K562 (cell line): ENCODE measurements around the gene PTPRG. TPM values are rescaled to one million over a fixed set of nuclear protein-coding genes. Genes with fewer than 3 reads are reported as not detected.

ENCODE experiments used
- ATAC-seq: fragments of 200-7000 bp; cut with Tn5 transposase; 3 replicates; pipeline ENCODE4 v1.9.1; 2020; ENCODE audit warnings: moderate library complexity
- BruUV-seq: library from RNA; stranded (reverse); fragments of 400-500 nt; replicated peaks from 2 replicates; lab custom pipeline; 2021; lab: Mats Ljungman, UMichigan
- CTCF ChIA-PET: fragments of 300-600 bp; formaldehyde crosslinking; extraction: SDS; loops from one replicate; lab custom pipeline; 2021; ENCODE audit warnings: low intra/inter-chr PET ratio; lab: Yijun Ruan, JAX
- POLR2A ChIA-PET: fragments of 300-600, 350-650 bp; sonication (Branson Sonifier 250); formaldehyde crosslinking; extraction: SDS; loops from one replicate; lab custom pipeline; 2021; ENCODE audit warnings: antibody characterized with exemption, inconsistent platforms; lab: Yijun Ruan, JAX
- DNase-seq, 4 experiments: peaks; one replicate each; pipeline versions ENCODE4 v3.0.0 to v3.0.0-alpha.2; 2011 to 2018; ENCODE audit warnings: low spot score in 3 of 4, mixed read lengths in 3 of 4; ENCODE audit errors: extremely low read depth in 1 of 4
- FAIRE-seq: peaks from 2 replicates; lab custom pipeline; 2011; peaks lifted over from hg19 to GRCh38; lab: Jason Lieb, UNC
- H2AFZ ChIP-seq: 2 replicates; pipeline ENCODE4 v1.6.0; 2011; ENCODE audit warnings: low read depth, low read length, control low read depth, inconsistent platforms
- H3K27ac ChIP-seq: fragments of 200-600 bp; 3 replicates; pipeline ENCODE4 v1.8.0; 2011; ENCODE audit warnings: low read depth, mild to moderate bottlenecking, control low read depth, inconsistent platforms, low read length, moderate library complexity, mixed read lengths; ENCODE audit errors: extremely low read depth
- H3K27me3 ChIP-seq, 2 experiments: fragments of 300-600 bp in 1 of 2; 2 replicates in 1 of 2; 3 replicates in 1 of 2; pipeline versions ENCODE4 v1.6.0 to v1.8.0; 2011; ENCODE audit warnings: inconsistent platforms in 2 of 2, low read length in 2 of 2, mild to moderate bottlenecking in 1 of 2, mixed read lengths in 1 of 2, moderate library complexity in 1 of 2; ENCODE audit not compliant: control insufficient read depth in 2 of 2, insufficient read depth in 2 of 2
- H3K36me3 ChIP-seq: fragments of 300-600 bp; 3 replicates; pipeline ENCODE4 v1.8.0; 2011; ENCODE audit warnings: mild to moderate bottlenecking, low read length, inconsistent platforms; ENCODE audit not compliant: control insufficient read depth, insufficient read depth
- H3K4me1 ChIP-seq, 2 experiments: fragments of 200-600 bp in 1 of 2; replicated peaks in 1 of 2; 2 replicates in 1 of 2; 3 replicates in 1 of 2; pipeline versions ENCODE4 v1.5.1 to v1.8.0; 2011; ENCODE audit warnings: inconsistent platforms in 2 of 2, low read length in 2 of 2, mild to moderate bottlenecking in 1 of 2, mixed read lengths in 1 of 2, moderate library complexity in 1 of 2; ENCODE audit not compliant: control insufficient read depth in 2 of 2, insufficient read depth in 2 of 2
- H3K4me2 ChIP-seq: 2 replicates; pipeline ENCODE4 v1.6.1; 2011; ENCODE audit warnings: low read length, control low read depth, inconsistent platforms, mixed read lengths; ENCODE audit not compliant: insufficient read depth
- H3K4me3 ChIP-seq: fragments of 200-600 bp; sonication (generic), shearing (Covaris generic); 2 replicates; pipeline ENCODE4 v1.5.1; 2016; ENCODE audit warnings: control low read depth, inconsistent platforms
- H3K79me2 ChIP-seq: fragments of 200-600 bp; 3 replicates; pipeline ENCODE4 v1.8.0; 2011; ENCODE audit warnings: low read length, inconsistent platforms; ENCODE audit not compliant: control insufficient read depth, insufficient read depth
- H3K9ac ChIP-seq, 2 experiments: 2 replicates each; pipeline versions ENCODE4 v1.6.0 to v1.6.1; 2011; ENCODE audit warnings: low read depth in 2 of 2, low read length in 2 of 2, control low read depth in 1 of 2, inconsistent platforms in 1 of 2, mild to moderate bottlenecking in 1 of 2, mixed read lengths in 1 of 2; ENCODE audit not compliant: insufficient read depth in 1 of 2
- H3K9me1 ChIP-seq: one replicate; pipeline ENCODE4 v1.6.0; 2011; ENCODE audit warnings: inconsistent platforms, mild to moderate bottlenecking, low read length, moderate library complexity; ENCODE audit not compliant: control insufficient read depth, insufficient read depth
- H3K9me3 ChIP-seq: replicated peaks from 2 replicates; pipeline ENCODE4 v1.5.1; 2011; ENCODE audit warnings: low read depth, low read length, inconsistent platforms; ENCODE audit not compliant: control insufficient read depth, insufficient read depth
- H4K20me1 ChIP-seq: replicated peaks from 2 replicates; pipeline ENCODE4 v1.6.1; 2011; ENCODE audit warnings: low read length, inconsistent platforms, mixed read lengths; ENCODE audit not compliant: control insufficient read depth, insufficient read depth
- ATF1 ChIP-seq, 2 experiments: fragments of 450-650 bp in 1 of 2; IDR thresholded peaks; 2 replicates each; pipeline ENCODE4 v1.6.1; 2016; ENCODE audit warnings: missing compliant biosample characterization in 1 of 2, missing genetic modification characterization in 1 of 2
- HNRNPH1 ChIP-seq: fragments of 200-400 bp; formaldehyde crosslinking; optimal IDR thresholded peaks from 2 replicates; pipeline ENCODE3; 2017; ENCODE audit warnings: low read depth, mild to moderate bottlenecking, low read length, moderate library complexity
- KAT2B ChIP-seq: IDR thresholded peaks from one replicate; pipeline ENCODE4 v1.6.1; 2012; ENCODE audit warnings: low read depth, mild to moderate bottlenecking, control low read depth, inconsistent platforms, low read length, moderate library complexity
- KLF16 ChIP-seq: IDR thresholded peaks from 2 replicates; pipeline ENCODE4 v1.6.1; 2016; ENCODE audit warnings: antibody characterized with exemption
- MEF2D ChIP-seq: conservative IDR thresholded peaks from 2 replicates; pipeline ENCODE4 v1.6.1; 2016; ENCODE audit warnings: low read depth, missing genetic modification characterization, missing compliant biosample characterization
- MYNN ChIP-seq, 2 experiments: sonication (generic); formaldehyde crosslinking in 1 of 2; IDR thresholded peaks; 2 replicates each; pipeline versions ENCODE4 v1.5.0 to v1.6.1; 2016 to 2020; ENCODE audit warnings: antibody characterized with exemption in 1 of 2, missing genetic modification reagents in 1 of 2
- POLR2G ChIP-seq: fragments of 200-400 bp; formaldehyde crosslinking; IDR thresholded peaks from 2 replicates; pipeline ENCODE4 v1.6.1; 2017; ENCODE audit warnings: low read depth, mild to moderate bottlenecking, antibody characterized with exemption, low read length, moderate library complexity
- RBM17 ChIP-seq: fragments of 200-400 bp; formaldehyde crosslinking; IDR thresholded peaks from 2 replicates; pipeline ENCODE4 v1.6.1; 2017; ENCODE audit warnings: low read depth, mild to moderate bottlenecking, low read length, borderline replicate concordance
- SMAD2 ChIP-seq: fragments of 150-350 bp; IDR thresholded peaks from 2 replicates; pipeline ENCODE4 v1.6.1; 2014; ENCODE audit warnings: low read depth, mild to moderate bottlenecking, low read length
- ZBTB17 ChIP-seq: fragments of 450-650 bp; formaldehyde crosslinking; IDR thresholded peaks from 2 replicates; pipeline ENCODE4 v1.4.0; 2020; ENCODE audit warnings: mild to moderate bottlenecking
- ZNF586 ChIP-seq: fragments of 450-650 bp; formaldehyde crosslinking; conservative IDR thresholded peaks from 2 replicates; pipeline ENCODE4 v1.4.0; 2020; ENCODE audit warnings: mild to moderate bottlenecking, moderate library complexity
- ZNF76 ChIP-seq: fragments of 250-450 bp; sonication (Bioruptor Pico); IDR thresholded peaks from 2 replicates; pipeline ENCODE4 v1.4.0; 2020; ENCODE audit warnings: mild to moderate bottlenecking, moderate library complexity, borderline replicate concordance
- whole genome bisulfite sequencing: fragments of 100-300 bp; shearing (Covaris generic); methylation state at CpG from one replicate; pipeline ENCODE4 v1.1.6; 2016; ENCODE audit warnings: low coverage, mixed read lengths; ENCODE audit not compliant: insufficient coverage; ENCODE audit errors: missing lambda C conversion rate; 5-methylcytosine and 5-hydroxymethylcytosine counted together
- in situ Hi-C: fragments of 300-500 bp; cut with MboI; formaldehyde crosslinking; loops from 4 replicates; pipeline ENCODE4 v1.15.0; 2018; ENCODE audit warnings: inconsistent platforms, mixed read lengths
- intact Hi-C: fragments of 100-400 bp; cut with micrococcal nuclease; formaldehyde crosslinking; loops from 2 replicates; pipeline ENCODE4 v1.14.2; 2022
- polyA plus RNA-seq, 8 experiments: library from polyadenylated mRNA; depleted of rRNA in 4 of 8; stranded (reverse) in 5 of 8; unstranded in 3 of 8; fragments of >200 nt; fragmentation: Nextera tagmentation in 2 of 8; fragmentation: Illumina TruSeq in 1 of 8; extraction: Ambion mirVana in 2 of 8; extraction: Trizol in 1 of 8; gene quantifications; 2 replicates each; pipeline versions ENCODE4 v1.2.1 to v1.2.3, GENCODE V29; 2011 to 2014; ENCODE audit warnings: inconsistent platforms in 1 of 8, missing spikeins in 1 of 8
- total RNA-seq, 7 experiments: library from RNA; depleted of rRNA in 6 of 7; stranded (reverse); fragments of >200 nt in 6 of 7; fragmentation: Illumina TruSeq in 2 of 7; extraction: Trizol in 2 of 7; gene quantifications; 2 replicates each; pipeline versions ENCODE4 v1.2.1 to v1.2.3, GENCODE V29; 2011 to 2021; ENCODE audit warnings: low replicate concordance in 1 of 7
- TF ChIP-seq, protein P1 (sequence below), 2 experiments: fragments of 200-800 bp in 1 of 2; sonication (Bioruptor generic) in 1 of 2; sonication (generic) in 1 of 2; formaldehyde crosslinking in 1 of 2; IDR thresholded peaks in 1 of 2; conservative IDR thresholded peaks in 1 of 2; 2 replicates each; pipeline versions ENCODE4 v1.5.0 to v1.6.1; 2016 to 2020; ENCODE audit warnings: missing compliant biosample characterization in 1 of 2, missing genetic modification characterization in 1 of 2, missing genetic modification reagents in 1 of 2
- TF ChIP-seq, protein P2 (sequence below): fragments of 450-650 bp; formaldehyde crosslinking; IDR thresholded peaks from 2 replicates; pipeline ENCODE4 v1.4.0; 2022; ENCODE audit warnings: mild to moderate bottlenecking, moderate library complexity
- TF ChIP-seq, protein P3 (sequence below): sonication (generic); formaldehyde crosslinking; IDR thresholded peaks from 2 replicates; pipeline ENCODE4 v1.8.0; 2023; ENCODE audit warnings: mild to moderate bottlenecking, missing genetic modification reagents
- TF ChIP-seq, protein P4 (sequence below): sonication (generic); formaldehyde crosslinking; IDR thresholded peaks from 2 replicates; pipeline ENCODE4 v1.8.0; 2022; ENCODE audit warnings: missing genetic modification reagents, mild to moderate bottlenecking, borderline replicate concordance
- TF ChIP-seq, protein P5 (sequence below), 2 experiments: fragments of 450-650 bp; IDR thresholded peaks; 2 replicates each; pipeline ENCODE4 v1.6.1; 2016

PTPRG gene
- total and polyA plus RNA-seq, 9 of the 15 experiments (the other 6 are each of a cell fraction or from before 2014, with no cell fraction given) = 0.16 TPM; not detected in 8

DNA sequence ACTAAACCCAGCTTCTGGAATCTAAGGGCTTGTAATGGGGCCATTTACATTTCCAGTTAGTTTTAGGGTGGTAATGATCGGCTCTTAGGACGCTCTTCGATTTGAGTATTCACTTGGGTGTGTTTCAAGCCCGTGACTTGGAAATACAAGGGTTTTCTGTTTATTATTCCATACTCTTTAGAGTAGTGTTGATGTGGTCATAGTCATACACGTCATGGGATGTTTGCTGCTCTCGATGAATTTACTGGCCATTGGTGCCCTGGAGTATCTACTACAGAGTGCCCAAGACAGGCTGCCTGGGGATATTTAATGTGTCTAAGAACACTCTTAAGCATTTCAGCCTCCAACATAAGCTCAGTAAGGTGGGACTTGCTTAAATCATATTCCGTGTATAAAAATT lies 64.1 kb downstream of the PTPRG start:
- in situ Hi-C loops (no loop called here), intact Hi-C loops (no loop called here)
- no peaks in the 10 kb centered on the region for H3K4me1 ChIP-seq
- POLR2A ChIA-PET = no interaction called here
- no peak overlapping the region for H3K4me3 ChIP-seq
- H3K36me3 ChIP-seq = no peaks in the 10 kb centered on the region
- H3K27ac ChIP-seq = no peak overlapping the region
- no TSS peak for BruUV-seq
- H3K27me3 ChIP-seq = no peaks in the 10 kb centered on the region
- FAIRE-seq (no peak), DNase-seq (no peak), ATAC-seq (no peak)
- no peaks in the 10 kb centered on the region for H3K9me3 ChIP-seq
- no peak overlapping the region for H3K9ac ChIP-seq
- H3K4me2 ChIP-seq = no peak overlapping the region
- no peaks in the 10 kb centered on the region for H3K9me1 ChIP-seq
- WGBS = 2% methylated on average over 7 of the region's 7 CpGs
- CTCF ChIA-PET = no interaction called here
- H2AFZ ChIP-seq = no peak overlapping the region
- H3K79me2 ChIP-seq = no peaks in the 10 kb centered on the region
- H4K20me1 ChIP-seq = no peaks in the 10 kb centered on the region
- no peak for TF ChIP-seq KLF16
- no peak for TF ChIP-seq HNRNPH1
- TF ChIP-seq, protein P1, sequence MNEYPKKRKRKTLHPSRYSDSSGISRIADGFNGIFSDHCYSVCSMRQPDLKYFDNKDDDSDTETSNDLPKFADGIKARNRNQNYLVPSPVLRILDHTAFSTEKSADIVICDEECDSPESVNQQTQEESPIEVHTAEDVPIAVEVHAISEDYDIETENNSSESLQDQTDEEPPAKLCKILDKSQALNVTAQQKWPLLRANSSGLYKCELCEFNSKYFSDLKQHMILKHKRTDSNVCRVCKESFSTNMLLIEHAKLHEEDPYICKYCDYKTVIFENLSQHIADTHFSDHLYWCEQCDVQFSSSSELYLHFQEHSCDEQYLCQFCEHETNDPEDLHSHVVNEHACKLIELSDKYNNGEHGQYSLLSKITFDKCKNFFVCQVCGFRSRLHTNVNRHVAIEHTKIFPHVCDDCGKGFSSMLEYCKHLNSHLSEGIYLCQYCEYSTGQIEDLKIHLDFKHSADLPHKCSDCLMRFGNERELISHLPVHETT (CRISPR knock-in tag; conservative IDR thresholded peaks at IDR 0.05 in 1 of 2, IDR thresholded peaks at IDR 0.05 in 1 of 2) = no peak
- TF ChIP-seq, protein P2, sequence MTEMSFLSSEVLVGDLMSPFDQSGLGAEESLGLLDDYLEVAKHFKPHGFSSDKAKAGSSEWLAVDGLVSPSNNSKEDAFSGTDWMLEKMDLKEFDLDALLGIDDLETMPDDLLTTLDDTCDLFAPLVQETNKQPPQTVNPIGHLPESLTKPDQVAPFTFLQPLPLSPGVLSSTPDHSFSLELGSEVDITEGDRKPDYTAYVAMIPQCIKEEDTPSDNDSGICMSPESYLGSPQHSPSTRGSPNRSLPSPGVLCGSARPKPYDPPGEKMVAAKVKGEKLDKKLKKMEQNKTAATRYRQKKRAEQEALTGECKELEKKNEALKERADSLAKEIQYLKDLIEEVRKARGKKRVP (CRISPR knock-in tag) = no peak
- TF ChIP-seq MYNN (IDR thresholded peaks at IDR 0.05) = no peak
- no peak for TF ChIP-seq MYNN (CRISPR knock-in tag; IDR thresholded peaks at IDR 0.05)
- TF ChIP-seq POLR2G = no peak
- TF ChIP-seq SMAD2 = no peak
- TF ChIP-seq ZNF76 (CRISPR knock-in tag) = no peak
- TF ChIP-seq, protein P3, sequence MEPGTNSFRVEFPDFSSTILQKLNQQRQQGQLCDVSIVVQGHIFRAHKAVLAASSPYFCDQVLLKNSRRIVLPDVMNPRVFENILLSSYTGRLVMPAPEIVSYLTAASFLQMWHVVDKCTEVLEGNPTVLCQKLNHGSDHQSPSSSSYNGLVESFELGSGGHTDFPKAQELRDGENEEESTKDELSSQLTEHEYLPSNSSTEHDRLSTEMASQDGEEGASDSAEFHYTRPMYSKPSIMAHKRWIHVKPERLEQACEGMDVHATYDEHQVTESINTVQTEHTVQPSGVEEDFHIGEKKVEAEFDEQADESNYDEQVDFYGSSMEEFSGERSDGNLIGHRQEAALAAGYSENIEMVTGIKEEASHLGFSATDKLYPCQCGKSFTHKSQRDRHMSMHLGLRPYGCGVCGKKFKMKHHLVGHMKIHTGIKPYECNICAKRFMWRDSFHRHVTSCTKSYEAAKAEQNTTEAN = no peak
- TF ChIP-seq ZNF586 = no peak
- no peak for TF ChIP-seq ZBTB17 (CRISPR knock-in tag)
- TF ChIP-seq ATF1 (CRISPR knock-in tag; IDR thresholded peaks at IDR 0.05) = no peak
- TF ChIP-seq ATF1 (tag; IDR thresholded peaks at IDR 0.05) = no peak
- no peak for TF ChIP-seq RBM17
- no peak for TF ChIP-seq KAT2B
- TF ChIP-seq MEF2D (tag) = no peak
- TF ChIP-seq, protein P4, sequence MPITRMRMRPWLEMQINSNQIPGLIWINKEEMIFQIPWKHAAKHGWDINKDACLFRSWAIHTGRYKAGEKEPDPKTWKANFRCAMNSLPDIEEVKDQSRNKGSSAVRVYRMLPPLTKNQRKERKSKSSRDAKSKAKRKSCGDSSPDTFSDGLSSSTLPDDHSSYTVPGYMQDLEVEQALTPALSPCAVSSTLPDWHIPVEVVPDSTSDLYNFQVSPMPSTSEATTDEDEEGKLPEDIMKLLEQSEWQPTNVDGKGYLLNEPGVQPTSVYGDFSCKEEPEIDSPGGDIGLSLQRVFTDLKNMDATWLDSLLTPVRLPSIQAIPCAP (CRISPR knock-in tag) = no peak
- TF ChIP-seq, protein P5, sequence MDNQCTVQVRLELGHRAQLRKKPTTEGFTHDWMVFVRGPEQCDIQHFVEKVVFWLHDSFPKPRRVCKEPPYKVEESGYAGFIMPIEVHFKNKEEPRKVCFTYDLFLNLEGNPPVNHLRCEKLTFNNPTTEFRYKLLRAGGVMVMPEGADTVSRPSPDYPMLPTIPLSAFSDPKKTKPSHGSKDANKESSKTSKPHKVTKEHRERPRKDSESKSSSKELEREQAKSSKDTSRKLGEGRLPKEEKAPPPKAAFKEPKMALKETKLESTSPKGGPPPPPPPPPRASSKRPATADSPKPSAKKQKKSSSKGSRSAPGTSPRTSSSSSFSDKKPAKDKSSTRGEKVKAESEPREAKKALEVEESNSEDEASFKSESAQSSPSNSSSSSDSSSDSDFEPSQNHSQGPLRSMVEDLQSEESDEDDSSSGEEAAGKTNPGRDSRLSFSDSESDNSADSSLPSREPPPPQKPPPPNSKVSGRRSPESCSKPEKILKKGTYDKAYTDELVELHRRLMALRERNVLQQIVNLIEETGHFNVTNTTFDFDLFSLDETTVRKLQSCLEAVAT (IDR thresholded peaks at IDR 0.05) = no peak
